HepG2 (cell line): ENCODE data around the gene OXLD1. TPM values are rescaled to one million over a fixed set of nuclear protein-coding genes. Genes with fewer than 3 reads are reported as not detected.

Experiments
- FOXC1 ChIP-seq: sonication (generic); formaldehyde crosslinking; IDR thresholded peaks from 2 replicates; pipeline ENCODE4 v1.8.0; 2022; ENCODE audit warnings: mild to moderate bottlenecking, missing genetic modification reagents, borderline replicate concordance
- GTF3A ChIP-seq: sonication (generic); formaldehyde crosslinking; conservative IDR thresholded peaks from 2 replicates; pipeline ENCODE4 v1.4.0; 2020; ENCODE audit warnings: mild to moderate bottlenecking, missing genetic modification reagents
- HOXD1 ChIP-seq: sonication (generic); formaldehyde crosslinking; IDR thresholded peaks from 2 replicates; pipeline ENCODE4 v1.5.0; 2020; ENCODE audit warnings: missing genetic modification reagents
- KDM5B ChIP-seq: sonication (generic); formaldehyde crosslinking; IDR thresholded peaks from 2 replicates; pipeline ENCODE4 v1.4.0; 2020; ENCODE audit warnings: missing genetic modification reagents, mild to moderate bottlenecking, borderline replicate concordance
- MTA3 ChIP-seq: sonication (generic); formaldehyde crosslinking; IDR thresholded peaks from 2 replicates; pipeline ENCODE4 v1.4.0; 2020; ENCODE audit warnings: missing genetic modification reagents
- REPIN1 ChIP-seq: sonication (generic); formaldehyde crosslinking; IDR thresholded peaks from 2 replicates; pipeline ENCODE4 v1.8.0; 2022; ENCODE audit warnings: missing genetic modification reagents, low read depth, mild to moderate bottlenecking, borderline replicate concordance
- ZFP62 ChIP-seq: sonication (generic); formaldehyde crosslinking; IDR thresholded peaks from 2 replicates; pipeline ENCODE4 v1.4.0; 2020; ENCODE audit warnings: missing genetic modification reagents
- ZNF18 ChIP-seq: sonication (generic); formaldehyde crosslinking; IDR thresholded peaks from 2 replicates; pipeline ENCODE4 v1.8.0; 2022; ENCODE audit warnings: mild to moderate bottlenecking, missing genetic modification reagents; ENCODE audit not compliant: insufficient replicate concordance
- ZNF225 ChIP-seq: sonication (generic); formaldehyde crosslinking; IDR thresholded peaks from 2 replicates; pipeline ENCODE4 v1.4.0; 2020; ENCODE audit warnings: mild to moderate bottlenecking, missing genetic modification reagents
- ZNF296 ChIP-seq: sonication (generic); formaldehyde crosslinking; conservative IDR thresholded peaks from 2 replicates; pipeline ENCODE4 v1.5.0; 2020; ENCODE audit warnings: mild to moderate bottlenecking, missing genetic modification reagents
- ZNF382 ChIP-seq: sonication (generic); formaldehyde crosslinking; IDR thresholded peaks from 2 replicates; pipeline ENCODE4 v1.5.0; 2020; ENCODE audit warnings: missing genetic modification reagents, mild to moderate bottlenecking, borderline replicate concordance
- ZNF605 ChIP-seq: sonication (generic); formaldehyde crosslinking; IDR thresholded peaks from 2 replicates; pipeline ENCODE4 v1.8.0; 2022; ENCODE audit warnings: mild to moderate bottlenecking, missing genetic modification reagents
- ZNF672 ChIP-seq: sonication (generic); formaldehyde crosslinking; IDR thresholded peaks from 2 replicates; pipeline ENCODE4 v1.8.1; 2022; ENCODE audit warnings: missing genetic modification reagents
- ZNF788 ChIP-seq: sonication (generic); formaldehyde crosslinking; IDR thresholded peaks from 2 replicates; pipeline ENCODE4 v1.5.0; 2020; ENCODE audit warnings: mild to moderate bottlenecking, missing genetic modification reagents, borderline replicate concordance
- ZNF800 ChIP-seq: sonication (generic); formaldehyde crosslinking; IDR thresholded peaks from 2 replicates; pipeline ENCODE4 v1.4.0; 2020; ENCODE audit warnings: missing genetic modification reagents
- ZNF891 ChIP-seq: sonication (generic); formaldehyde crosslinking; IDR thresholded peaks from 2 replicates; pipeline ENCODE4 v1.5.0; 2020; ENCODE audit warnings: mild to moderate bottlenecking, missing genetic modification reagents
- polyA plus RNA-seq, 8 experiments: library from polyadenylated mRNA; depleted of rRNA in 3 of 8; stranded (reverse) in 7 of 8; unstranded in 1 of 8; fragments of >200 nt; fragmentation: Illumina TruSeq in 4 of 8; extraction: Trizol in 4 of 8; gene quantifications; 2 replicates each; pipeline versions ENCODE4 v1.2.1 to v1.2.3, GENCODE V29; 2011 to 2016; ENCODE audit warnings: low read depth in 4 of 8, missing spikeins in 1 of 8, mixed read lengths in 1 of 8; ENCODE audit not compliant: insufficient read depth in 1 of 8
- total RNA-seq, 5 experiments: library from RNA; depleted of rRNA; stranded (reverse); fragments of >200 nt; fragmentation: Illumina TruSeq; extraction: Trizol; gene quantifications; 2 replicates each; pipeline ENCODE4 v1.2.3, GENCODE V29; 2016; ENCODE audit warnings: low read depth in 1 of 5

The OXLD1 gene
- total and polyA plus RNA-seq, 2 of the 13 experiments (the other 11 are each of a cell fraction or from before 2014, with no cell fraction given) = 27.1 to 37.5 TPM

- TF ChIP-seq KDM5B (CRISPR knock-in tag) = 0 out of 2 replicates have a peak, but pooled peaks have one; percentile 1
- TF ChIP-seq ZNF382 = no peak
- no peak for TF ChIP-seq FOXC1 (CRISPR knock-in tag)
- TF ChIP-seq ZNF296 (CRISPR knock-in tag) = 0 out of 2 replicates have a peak, but pooled peaks have one; percentile 31
- TF ChIP-seq ZNF672 (CRISPR knock-in tag) = no peak
- TF ChIP-seq ZNF788 = no peak; the same call in 1 of the 2 replicates
- TF ChIP-seq HOXD1 = no peak
- no peak for TF ChIP-seq MTA3 (CRISPR knock-in tag)
- no peak for TF ChIP-seq ZFP62 (CRISPR knock-in tag)
- peak; percentile 6; the same call in 1 of the 2 replicates for TF ChIP-seq ZNF605
- no peak for TF ChIP-seq ZNF800
- TF ChIP-seq ZNF891 (CRISPR knock-in tag) = 0 out of 2 replicates have a peak, but pooled peaks have one; percentile 9
- TF ChIP-seq ZNF225 = 0 out of 2 replicates have a peak, but pooled peaks have one; percentile 42
- no peak for TF ChIP-seq ZNF18 (CRISPR knock-in tag)
- no peak for TF ChIP-seq GTF3A (CRISPR knock-in tag)
- TF ChIP-seq REPIN1 = no peak
These were observed 10.2 kb downstream of the OXLD1 start, which contains the start of gene PDE6G (continued) for GRCh38 chr17:81656118-81656743.
